Measurements from ENCODE around the gene CAPN9. TPM values are rescaled to one million over a fixed set of nuclear protein-coding genes. Genes with fewer than 3 reads are reported as not detected.
"Not testable (repeated sequence)": the region's sequence is repeated elsewhere in the genome, so short reads cannot be mapped to it uniquely, and the experiment has no call there.

The CAPN9 gene
- total and polyA plus RNA-seq, 8 donors = 0.08 to 0.73 (median 0.28) TPM; not detected in 5

DNA sequence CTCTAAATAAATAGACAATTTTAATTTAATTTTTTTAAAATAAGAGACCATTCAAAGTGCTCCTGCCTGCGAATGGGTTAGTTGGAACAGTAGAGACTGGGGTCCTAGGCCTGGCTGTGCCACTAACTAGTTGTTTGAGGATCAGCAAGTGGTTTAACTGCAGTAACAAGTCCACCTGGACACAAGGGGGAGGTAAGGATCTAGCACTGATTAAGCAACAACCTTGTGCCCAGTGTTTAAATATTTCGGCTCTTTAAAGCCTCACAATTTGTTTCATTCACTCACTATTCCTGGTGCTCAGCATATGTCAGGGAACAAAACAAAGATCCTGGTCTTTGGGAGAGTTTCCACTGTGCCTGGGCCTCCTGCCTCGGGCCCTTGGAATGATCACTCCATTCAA lies 31.7 kb upstream of the CAPN9 start:
- intact Hi-C loops (cut with DNase I) = no loop called here
- no peaks in the 10 kb centered on the region for H3K9me3 ChIP-seq
- TF ChIP-seq, protein P1, sequence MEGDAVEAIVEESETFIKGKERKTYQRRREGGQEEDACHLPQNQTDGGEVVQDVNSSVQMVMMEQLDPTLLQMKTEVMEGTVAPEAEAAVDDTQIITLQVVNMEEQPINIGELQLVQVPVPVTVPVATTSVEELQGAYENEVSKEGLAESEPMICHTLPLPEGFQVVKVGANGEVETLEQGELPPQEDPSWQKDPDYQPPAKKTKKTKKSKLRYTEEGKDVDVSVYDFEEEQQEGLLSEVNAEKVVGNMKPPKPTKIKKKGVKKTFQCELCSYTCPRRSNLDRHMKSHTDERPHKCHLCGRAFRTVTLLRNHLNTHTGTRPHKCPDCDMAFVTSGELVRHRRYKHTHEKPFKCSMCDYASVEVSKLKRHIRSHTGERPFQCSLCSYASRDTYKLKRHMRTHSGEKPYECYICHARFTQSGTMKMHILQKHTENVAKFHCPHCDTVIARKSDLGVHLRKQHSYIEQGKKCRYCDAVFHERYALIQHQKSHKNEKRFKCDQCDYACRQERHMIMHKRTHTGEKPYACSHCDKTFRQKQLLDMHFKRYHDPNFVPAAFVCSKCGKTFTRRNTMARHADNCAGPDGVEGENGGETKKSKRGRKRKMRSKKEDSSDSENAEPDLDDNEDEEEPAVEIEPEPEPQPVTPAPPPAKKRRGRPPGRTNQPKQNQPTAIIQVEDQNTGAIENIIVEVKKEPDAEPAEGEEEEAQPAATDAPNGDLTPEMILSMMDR (IDR thresholded peaks at IDR 0.05) = no peak
- FAIRE-seq (no peak), DNase-seq (no peak), ATAC-seq (no peak)
- H3K36me3 ChIP-seq = no peaks in the 10 kb centered on the region
- H3K4me1 ChIP-seq = peaks cover 6 to 15% (median 12%) of the 10 kb centered on the region in 3 donors
- peak overlapping the region in 1 of 4 donors; percentile 77 for H3K27ac ChIP-seq
- H3K4me3 ChIP-seq = no peak overlapping the region
- no peaks in the 10 kb centered on the region for H3K27me3 ChIP-seq
- WGBS, 2 donors = 86 to 90% methylated on average over 3 of the region's 3 CpGs

DNA sequence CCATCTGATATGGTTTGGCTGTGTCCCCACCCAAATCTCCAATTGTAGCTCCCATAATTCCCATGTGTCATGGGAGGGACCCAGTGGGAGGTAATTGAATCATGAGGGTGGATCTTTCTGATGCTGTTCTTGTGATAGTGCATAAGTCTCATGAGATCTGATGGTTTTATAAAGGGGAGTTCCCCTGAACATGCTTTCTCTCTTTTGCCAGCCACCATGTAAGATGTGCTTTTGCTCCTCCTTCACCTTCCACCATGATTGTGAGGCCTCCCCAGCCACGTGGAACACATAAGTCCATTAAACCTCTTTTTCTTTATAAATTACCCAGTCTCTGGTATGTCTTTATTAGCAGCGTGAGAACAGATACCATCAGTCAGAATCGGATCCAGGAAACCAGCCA lies 30.7 kb upstream of the CAPN9 start:
- 78 to 94% methylated on average over 3 of the region's 3 CpGs for WGBS, 2 donors
- FAIRE-seq; ATAC-seq; H3K27ac ChIP-seq; H3K9me3 ChIP-seq; intact Hi-C loops (cut with DNase I); H3K36me3 ChIP-seq; DNase-seq; H3K4me3 ChIP-seq; H3K27me3 ChIP-seq: not testable (repeated sequence)
- H3K4me1 ChIP-seq = peaks cover 6 to 15% (median 12%) of the 10 kb centered on the region in 3 donors

DNA sequence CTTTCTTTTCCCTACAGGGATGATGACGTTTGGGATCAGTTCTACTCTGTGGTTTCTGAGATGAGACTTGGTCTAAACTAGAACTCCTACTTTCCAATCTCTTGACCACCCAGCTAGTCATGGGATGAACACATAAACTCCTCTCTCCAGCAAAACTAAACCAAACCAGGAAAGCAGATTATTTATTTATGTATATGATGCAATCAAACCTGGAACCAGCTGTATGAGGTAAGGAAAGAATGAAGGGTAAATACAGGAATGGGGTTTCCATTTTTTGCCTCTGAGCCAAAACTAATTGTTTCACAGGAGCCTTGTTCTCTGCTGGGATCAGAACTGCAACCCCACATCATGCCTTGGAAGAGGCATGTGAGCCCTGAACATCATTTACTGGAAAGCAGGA lies 29.9 kb upstream of the CAPN9 start:
- Histone ChIP-seq H3K36me3 (no peaks in the 10 kb centered on the region), H3K4me1 (peaks cover 6 to 15% (median 12%) of the 10 kb centered on the region in 3 donors), H3K9me3 (no peaks in the 10 kb centered on the region), H3K27me3 (no peaks in the 10 kb centered on the region), H3K27ac (no peak overlapping the region), H3K4me3 (no peak overlapping the region)
- WGBS, 2 donors = 74 to 86% methylated on average over 1 of the region's 1 CpG
- DNase-seq = no peak
- no peak for FAIRE-seq
- no peak for ATAC-seq
- TF ChIP-seq, protein P1 (IDR thresholded peaks at IDR 0.05) = no peak
- intact Hi-C loops (cut with DNase I) = no loop called here

DNA sequence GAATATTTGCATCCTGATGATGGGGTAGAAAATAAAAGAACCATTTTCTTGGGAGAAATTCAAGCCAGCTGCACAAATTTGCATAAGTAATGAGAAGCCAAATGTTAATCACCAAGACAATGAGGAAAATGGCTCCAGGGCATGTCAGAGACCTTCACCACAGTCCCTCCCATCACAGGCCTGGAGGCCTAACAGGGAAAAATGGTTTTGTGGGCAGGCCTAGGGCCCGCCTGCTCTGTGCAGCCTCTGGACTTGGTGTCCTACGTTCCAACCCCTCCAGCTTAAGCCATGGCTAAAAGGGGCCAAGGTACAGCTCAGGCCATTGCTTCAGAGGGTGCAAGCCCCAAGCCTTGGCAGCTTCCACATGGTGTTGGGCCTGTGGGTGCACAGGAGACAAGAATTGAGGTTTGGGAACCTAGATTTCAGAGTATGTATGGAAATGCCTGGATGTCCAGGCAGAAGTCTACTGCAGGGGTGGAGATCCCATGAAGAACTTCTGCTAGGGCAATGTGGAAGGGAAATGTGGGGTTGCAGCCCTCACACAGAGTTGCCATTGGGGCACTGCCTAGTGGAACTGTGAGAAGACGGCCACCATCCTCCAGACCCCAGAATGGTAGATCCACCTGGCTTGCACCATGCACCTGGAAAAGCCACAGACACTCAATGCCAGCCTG lies 25.2 kb upstream of the CAPN9 start:
- WGBS, 2 donors = 95 to 98% methylated on average over 3 of the region's 3 CpGs

DNA sequence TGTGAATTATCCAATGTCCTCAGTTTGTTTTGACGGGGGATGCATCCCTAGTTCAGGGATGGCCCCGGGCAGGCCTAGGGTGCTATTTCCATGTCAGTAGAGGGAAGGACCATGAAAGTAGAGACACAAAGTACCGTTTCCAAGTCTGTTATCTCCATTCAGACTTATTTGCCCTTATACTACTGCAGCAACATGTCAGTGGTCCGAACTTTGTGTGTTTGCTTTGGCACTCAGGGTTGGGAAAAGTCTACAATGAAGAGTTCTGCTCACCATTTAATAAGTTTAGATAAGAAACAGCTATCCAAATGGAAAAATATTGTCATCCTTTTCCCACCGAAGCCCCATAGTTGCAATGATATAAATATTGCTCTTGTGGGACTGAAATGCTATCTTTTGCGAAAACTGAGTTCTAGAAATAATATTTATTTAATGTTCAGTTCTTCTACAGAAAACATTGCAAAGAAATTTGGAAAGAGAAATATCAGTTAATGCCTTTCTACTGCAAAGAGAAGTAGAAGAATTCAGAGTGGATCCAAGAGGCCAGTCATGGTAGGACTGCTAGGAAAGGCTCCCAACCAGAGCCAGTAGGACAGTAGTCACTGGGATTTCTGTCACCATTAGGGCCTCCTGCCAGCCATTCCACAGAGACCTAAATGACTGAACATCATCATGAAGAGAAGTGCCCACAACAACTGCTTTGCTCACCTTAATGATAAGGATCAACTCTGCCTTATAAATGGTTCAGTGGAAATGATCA lies 21.8 kb upstream of the CAPN9 start:
- FAIRE-seq (no peak), ATAC-seq (peak in 1 of 4 donors; percentile 68), DNase-seq (no peak)
- peaks cover under 1 to 12% (median 4%) of the 10 kb centered on the region in 3 donors for H3K4me1 ChIP-seq
- intact Hi-C loops (cut with DNase I) = no loop called here
- no peaks in the 10 kb centered on the region for H3K27me3 ChIP-seq
- TF ChIP-seq, protein P1 (IDR thresholded peaks at IDR 0.05) = no peak
- H3K9me3 ChIP-seq = no peaks in the 10 kb centered on the region
- no peak overlapping the region for H3K27ac ChIP-seq
- H3K36me3 ChIP-seq = no peaks in the 10 kb centered on the region
- no peak overlapping the region for H3K4me3 ChIP-seq
- 36 to 42% methylated on average over 6 of the region's 6 CpGs for WGBS, 2 donors

More for the DNA sequence above, 25.2 kb upstream of the CAPN9 start:
- H3K27ac ChIP-seq; FAIRE-seq; H3K36me3 ChIP-seq; H3K4me1 ChIP-seq; DNase-seq; H3K9me3 ChIP-seq; ATAC-seq; H3K4me3 ChIP-seq; H3K27me3 ChIP-seq; intact Hi-C loops (cut with DNase I): not testable (repeated sequence)
